ENCODE measurements around the gene PRKG2.
"Not testable (repeated sequence)": the region's sequence is repeated elsewhere in the genome, so short reads cannot be mapped to it uniquely, and the experiment has no call there.

PRKG2 gene

DNA sequence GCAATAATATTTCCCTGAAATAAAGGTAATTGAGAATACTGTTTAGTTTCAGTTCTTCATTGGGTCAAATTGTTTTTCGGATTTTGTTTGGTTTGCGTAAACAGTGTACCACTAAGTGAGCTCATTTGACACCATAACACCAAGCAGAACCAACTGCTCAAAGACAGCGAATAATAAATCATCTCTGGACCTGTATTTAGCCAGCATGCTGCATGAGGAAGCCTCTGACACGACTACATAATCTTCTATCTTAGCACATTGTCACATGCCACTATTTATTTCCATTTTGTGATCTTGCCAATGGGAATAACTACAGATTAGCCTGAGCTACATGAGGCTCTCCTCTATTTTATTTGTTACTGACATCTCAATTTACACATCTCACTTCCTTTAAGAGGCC, 12.1 kb upstream of the PRKG2 start:
- H3K4me3 ChIP-seq (ENCODE audit: low read depth, low read length) = no peak overlapping the region
- no peak for DNase-seq (ENCODE audit: low read depth)
- TF ChIP-seq, protein P1, sequence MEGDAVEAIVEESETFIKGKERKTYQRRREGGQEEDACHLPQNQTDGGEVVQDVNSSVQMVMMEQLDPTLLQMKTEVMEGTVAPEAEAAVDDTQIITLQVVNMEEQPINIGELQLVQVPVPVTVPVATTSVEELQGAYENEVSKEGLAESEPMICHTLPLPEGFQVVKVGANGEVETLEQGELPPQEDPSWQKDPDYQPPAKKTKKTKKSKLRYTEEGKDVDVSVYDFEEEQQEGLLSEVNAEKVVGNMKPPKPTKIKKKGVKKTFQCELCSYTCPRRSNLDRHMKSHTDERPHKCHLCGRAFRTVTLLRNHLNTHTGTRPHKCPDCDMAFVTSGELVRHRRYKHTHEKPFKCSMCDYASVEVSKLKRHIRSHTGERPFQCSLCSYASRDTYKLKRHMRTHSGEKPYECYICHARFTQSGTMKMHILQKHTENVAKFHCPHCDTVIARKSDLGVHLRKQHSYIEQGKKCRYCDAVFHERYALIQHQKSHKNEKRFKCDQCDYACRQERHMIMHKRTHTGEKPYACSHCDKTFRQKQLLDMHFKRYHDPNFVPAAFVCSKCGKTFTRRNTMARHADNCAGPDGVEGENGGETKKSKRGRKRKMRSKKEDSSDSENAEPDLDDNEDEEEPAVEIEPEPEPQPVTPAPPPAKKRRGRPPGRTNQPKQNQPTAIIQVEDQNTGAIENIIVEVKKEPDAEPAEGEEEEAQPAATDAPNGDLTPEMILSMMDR (IDR thresholded peaks at IDR 0.05; ENCODE audit: insufficient read depth, low read depth, low read length, missing control alignments) = no peak

DNA sequence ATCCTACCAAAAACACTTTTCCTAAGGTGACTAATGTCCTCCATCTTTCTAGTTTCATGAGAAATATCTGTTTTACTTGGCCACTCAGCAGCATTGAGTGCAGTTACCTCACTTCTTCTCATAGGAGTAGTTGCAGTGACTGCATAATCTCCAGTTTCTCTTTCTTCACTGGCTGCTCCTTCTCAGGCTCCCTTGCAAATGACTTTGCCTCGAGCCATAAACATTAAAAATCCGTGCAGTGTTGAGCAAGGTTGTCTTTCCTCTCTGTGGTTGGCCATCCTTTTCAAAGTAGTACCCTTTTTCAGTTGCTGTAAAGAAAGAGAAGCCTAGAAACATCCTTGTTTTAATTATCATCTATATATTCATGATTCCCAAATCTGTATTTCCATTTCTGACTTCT, 10.2 kb upstream of the PRKG2 start:
- TF ChIP-seq, protein P1 (IDR thresholded peaks at IDR 0.05; ENCODE audit: insufficient read depth, low read depth, low read length, missing control alignments) = no peak
- no peak overlapping the region for H3K4me3 ChIP-seq (ENCODE audit: low read depth, low read length)
- no peak for DNase-seq (ENCODE audit: low read depth)

DNA sequence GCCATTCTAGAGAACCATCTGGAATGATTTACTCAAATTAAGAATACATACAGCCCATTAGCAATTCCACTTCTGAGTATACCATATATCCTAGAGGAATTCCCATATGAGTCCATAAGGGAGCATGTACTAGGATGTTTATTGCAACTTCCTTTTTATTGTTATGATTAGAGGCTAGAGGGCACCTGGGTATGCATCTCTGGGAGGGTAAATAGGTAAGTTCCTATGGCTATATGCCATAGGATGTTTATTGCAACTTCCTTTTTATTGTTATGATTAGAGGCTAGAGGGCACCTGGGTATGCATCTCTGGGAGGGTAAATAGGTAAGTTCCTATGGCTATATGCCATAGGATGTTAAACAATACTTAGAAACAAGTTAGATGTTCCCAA, 7.1 kb upstream of the PRKG2 start:
- not testable (repeated sequence) for H3K4me3 ChIP-seq (ENCODE audit: low read depth, low read length); DNase-seq (ENCODE audit: low read depth)

DNA sequence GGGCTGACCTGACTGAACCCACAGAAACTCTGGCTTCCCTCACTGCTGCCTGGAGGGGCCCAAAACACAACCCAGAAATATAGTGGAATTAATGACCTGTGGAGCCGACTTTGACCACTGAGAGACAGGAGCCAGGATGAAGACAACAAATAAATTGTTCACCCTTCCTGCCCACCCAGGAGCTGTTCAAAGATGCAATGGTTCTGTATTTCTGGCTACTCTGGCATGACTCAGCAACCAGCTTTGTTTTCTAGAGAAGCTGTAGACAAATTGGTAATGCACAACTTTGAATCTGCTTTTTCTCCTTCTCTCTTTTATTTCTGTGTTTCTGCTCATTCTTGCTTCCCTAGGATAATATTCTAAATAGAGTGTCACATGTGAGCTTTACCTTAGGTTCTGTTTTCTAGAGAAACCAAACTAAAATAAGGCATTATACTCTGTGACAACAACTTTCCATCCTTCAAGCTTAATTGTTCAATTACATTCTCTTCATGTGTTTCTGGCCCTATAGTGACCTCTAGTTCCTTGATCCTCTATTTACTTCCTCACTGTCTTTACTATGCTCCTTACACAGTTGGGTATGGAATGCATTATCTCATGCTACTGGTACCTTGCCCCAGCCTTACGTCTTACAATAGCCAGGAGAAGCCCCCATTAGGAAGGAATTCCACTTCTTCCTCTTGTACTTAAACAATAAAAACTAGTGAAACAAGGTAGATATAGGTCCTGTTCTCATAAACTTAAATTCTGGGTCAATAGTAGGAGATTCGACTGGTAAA, 6.5 kb upstream of the PRKG2 start:
- DNase-seq (ENCODE audit: low read depth) = no peak
- TF ChIP-seq, protein P1 (IDR thresholded peaks at IDR 0.05; ENCODE audit: insufficient read depth, low read depth, low read length, missing control alignments) = no peak
- no peak overlapping the region for H3K4me3 ChIP-seq (ENCODE audit: low read depth, low read length)

DNA sequence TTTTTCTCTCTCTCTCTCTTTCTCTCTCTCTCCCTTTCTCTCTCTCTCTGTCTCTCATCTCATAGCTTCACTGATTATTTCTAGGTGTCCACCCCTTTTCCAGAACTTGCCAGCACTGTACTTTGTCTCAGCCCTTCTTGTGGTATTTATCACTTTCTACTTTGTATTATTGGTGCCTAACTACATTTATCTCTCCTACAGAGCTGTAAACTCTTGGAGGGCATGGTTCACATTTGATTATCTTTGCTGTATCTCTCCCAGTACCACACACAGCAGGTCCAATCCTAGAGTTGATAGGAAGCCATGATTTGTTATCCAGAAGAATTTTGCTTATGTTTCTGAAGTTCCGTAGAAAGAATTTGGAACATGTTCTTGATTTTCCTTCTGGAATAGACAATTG, 5.2 kb upstream of the PRKG2 start:
- TF ChIP-seq, protein P1 (IDR thresholded peaks at IDR 0.05; ENCODE audit: insufficient read depth, low read depth, low read length, missing control alignments) = no peak
- no peak overlapping the region for H3K4me3 ChIP-seq (ENCODE audit: low read depth, low read length)
- DNase-seq (ENCODE audit: low read depth) = no peak

DNA sequence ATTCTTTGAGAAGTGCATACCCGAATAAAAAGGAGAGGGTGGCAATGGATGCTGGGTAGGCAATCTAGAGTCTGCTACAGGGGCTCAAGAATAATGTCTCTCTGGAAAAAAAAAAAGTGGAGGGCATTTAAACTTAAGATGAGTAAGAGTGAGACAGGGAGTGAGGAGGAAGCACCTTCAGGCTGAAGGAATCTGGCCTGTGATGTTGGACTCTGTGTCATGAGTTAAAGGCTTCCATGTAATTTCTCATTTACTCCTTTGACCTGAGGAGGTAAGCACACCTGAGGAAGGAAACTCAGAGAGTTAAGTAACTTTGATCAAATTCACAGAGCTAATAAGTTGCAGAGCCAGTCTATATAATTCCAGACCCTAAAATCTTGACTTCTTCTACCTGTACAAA, 3.2 kb upstream of the PRKG2 start:
- no peak overlapping the region for H3K4me3 ChIP-seq (ENCODE audit: low read depth, low read length)
- TF ChIP-seq, protein P1 (IDR thresholded peaks at IDR 0.05; ENCODE audit: insufficient read depth, low read depth, low read length, missing control alignments) = no peak

DNA sequence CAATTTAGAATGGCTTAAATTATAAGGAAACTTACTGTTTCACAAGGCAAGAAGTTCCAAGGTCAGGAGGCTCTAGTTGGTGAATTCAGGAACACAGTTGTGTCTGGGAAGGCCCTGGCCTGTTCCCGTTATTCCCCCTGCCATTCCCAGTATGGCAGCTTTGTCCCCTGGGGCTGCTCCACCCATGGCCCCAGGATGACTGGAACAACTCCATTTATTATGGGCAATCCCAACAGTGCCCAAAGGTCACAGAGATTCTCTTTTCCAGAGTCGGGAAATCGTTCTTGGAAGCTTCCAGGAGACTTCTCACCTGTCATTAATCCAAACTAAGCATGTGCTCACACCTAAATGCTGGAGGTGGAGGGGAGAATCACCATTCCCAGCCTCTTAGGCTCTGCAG, 2.8 kb upstream of the PRKG2 start:
- DNase-seq (ENCODE audit: low read depth) = no peak
- H3K4me3 ChIP-seq (ENCODE audit: low read depth, low read length) = no peak overlapping the region
- TF ChIP-seq, protein P1 (IDR thresholded peaks at IDR 0.05; ENCODE audit: insufficient read depth, low read depth, low read length, missing control alignments) = no peak

More for the DNA sequence above, 3.2 kb upstream of the PRKG2 start:
- no peak for DNase-seq (ENCODE audit: low read depth)
